ENCODE measurements around the gene PTGS1. TPM values are rescaled to one million over a fixed set of nuclear protein-coding genes. Genes with fewer than 3 reads are reported as not detected.

Gene PTGS1
- total and polyA plus RNA-seq, 9 of the 15 experiments (the other 6 are each of a cell fraction or from before 2014, with no cell fraction given): 3.4 to 12.9 (median 5.3) TPM

DNA sequence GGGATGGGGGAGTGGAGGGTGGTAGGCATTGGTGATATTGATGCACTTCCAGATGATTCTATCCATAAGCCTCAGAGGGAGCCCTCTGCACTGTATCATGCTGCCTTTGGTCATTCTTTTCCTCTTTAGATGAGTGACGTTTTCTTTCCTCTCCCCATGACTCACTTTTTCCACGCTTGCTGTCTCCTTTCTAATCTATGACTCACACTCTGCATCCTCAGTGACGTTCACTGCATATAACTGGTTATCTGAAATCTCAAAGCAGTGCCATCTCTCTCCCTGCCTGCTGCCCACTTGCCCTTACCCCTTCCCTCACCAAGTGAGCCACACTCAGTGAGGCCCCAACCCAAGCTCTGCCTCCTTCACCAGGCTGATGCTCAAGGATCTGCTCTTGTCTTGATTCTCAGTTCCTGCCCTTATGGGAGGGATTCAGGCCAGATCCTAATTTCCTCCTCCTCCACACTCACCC lies 31.6 kb downstream of the PTGS1 start (continued):
- TF ChIP-seq YBX1 (IDR thresholded peaks at IDR 0.05) (no peak), ZNF143 (CRISPR knock-in tag; IDR thresholded peaks at IDR 0.05) (no peak), ZNF239 (CRISPR knock-in tag; IDR thresholded peaks at IDR 0.05) (no peak), ZNF282 (CRISPR knock-in tag; IDR thresholded peaks at IDR 0.05) (no peak), ZNF140 (CRISPR knock-in tag; IDR thresholded peaks at IDR 0.05) (no peak)
- TF ChIP-seq, protein P1, sequence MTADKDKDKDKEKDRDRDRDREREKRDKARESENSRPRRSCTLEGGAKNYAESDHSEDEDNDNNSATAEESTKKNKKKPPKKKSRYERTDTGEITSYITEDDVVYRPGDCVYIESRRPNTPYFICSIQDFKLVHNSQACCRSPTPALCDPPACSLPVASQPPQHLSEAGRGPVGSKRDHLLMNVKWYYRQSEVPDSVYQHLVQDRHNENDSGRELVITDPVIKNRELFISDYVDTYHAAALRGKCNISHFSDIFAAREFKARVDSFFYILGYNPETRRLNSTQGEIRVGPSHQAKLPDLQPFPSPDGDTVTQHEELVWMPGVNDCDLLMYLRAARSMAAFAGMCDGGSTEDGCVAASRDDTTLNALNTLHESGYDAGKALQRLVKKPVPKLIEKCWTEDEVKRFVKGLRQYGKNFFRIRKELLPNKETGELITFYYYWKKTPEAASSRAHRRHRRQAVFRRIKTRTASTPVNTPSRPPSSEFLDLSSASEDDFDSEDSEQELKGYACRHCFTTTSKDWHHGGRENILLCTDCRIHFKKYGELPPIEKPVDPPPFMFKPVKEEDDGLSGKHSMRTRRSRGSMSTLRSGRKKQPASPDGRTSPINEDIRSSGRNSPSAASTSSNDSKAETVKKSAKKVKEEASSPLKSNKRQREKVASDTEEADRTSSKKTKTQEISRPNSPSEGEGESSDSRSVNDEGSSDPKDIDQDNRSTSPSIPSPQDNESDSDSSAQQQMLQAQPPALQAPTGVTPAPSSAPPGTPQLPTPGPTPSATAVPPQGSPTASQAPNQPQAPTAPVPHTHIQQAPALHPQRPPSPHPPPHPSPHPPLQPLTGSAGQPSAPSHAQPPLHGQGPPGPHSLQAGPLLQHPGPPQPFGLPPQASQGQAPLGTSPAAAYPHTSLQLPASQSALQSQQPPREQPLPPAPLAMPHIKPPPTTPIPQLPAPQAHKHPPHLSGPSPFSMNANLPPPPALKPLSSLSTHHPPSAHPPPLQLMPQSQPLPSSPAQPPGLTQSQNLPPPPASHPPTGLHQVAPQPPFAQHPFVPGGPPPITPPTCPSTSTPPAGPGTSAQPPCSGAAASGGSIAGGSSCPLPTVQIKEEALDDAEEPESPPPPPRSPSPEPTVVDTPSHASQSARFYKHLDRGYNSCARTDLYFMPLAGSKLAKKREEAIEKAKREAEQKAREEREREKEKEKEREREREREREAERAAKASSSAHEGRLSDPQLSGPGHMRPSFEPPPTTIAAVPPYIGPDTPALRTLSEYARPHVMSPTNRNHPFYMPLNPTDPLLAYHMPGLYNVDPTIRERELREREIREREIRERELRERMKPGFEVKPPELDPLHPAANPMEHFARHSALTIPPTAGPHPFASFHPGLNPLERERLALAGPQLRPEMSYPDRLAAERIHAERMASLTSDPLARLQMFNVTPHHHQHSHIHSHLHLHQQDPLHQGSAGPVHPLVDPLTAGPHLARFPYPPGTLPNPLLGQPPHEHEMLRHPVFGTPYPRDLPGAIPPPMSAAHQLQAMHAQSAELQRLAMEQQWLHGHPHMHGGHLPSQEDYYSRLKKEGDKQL (CRISPR knock-in tag; IDR thresholded peaks at IDR 0.05; ENCODE audit: borderline replicate concordance): no peak
- TF ChIP-seq, protein P2, sequence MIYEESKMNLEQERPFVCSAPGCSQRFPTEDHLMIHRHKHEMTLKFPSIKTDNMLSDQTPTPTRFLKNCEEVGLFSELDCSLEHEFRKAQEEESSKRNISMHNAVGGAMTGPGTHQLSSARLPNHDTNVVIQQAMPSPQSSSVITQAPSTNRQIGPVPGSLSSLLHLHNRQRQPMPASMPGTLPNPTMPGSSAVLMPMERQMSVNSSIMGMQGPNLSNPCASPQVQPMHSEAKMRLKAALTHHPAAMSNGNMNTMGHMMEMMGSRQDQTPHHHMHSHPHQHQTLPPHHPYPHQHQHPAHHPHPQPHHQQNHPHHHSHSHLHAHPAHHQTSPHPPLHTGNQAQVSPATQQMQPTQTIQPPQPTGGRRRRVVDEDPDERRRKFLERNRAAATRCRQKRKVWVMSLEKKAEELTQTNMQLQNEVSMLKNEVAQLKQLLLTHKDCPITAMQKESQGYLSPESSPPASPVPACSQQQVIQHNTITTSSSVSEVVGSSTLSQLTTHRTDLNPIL (CRISPR knock-in tag; IDR thresholded peaks at IDR 0.05): no peak
